GM12878 (cell line): ENCODE data around the gene FAM186B.

Experiments used
- ATF3 ChIP-seq: IDR thresholded peaks from 2 replicates; pipeline ENCODE4 v1.6.1; 2011; ENCODE audit warnings: low read depth, mild to moderate bottlenecking, low read length, moderate library complexity, borderline replicate concordance; ENCODE audit errors: extremely low read depth
- CHD2 ChIP-seq: IDR thresholded peaks from 2 replicates; pipeline ENCODE4 v1.6.1; 2011; ENCODE audit warnings: low read depth, low read length, improper control_type of control experiment, borderline replicate concordance
- CTCF ChIP-seq, 3 experiments: IDR thresholded peaks in 2 of 3; conservative IDR thresholded peaks in 1 of 3; 2 replicates each; pipeline ENCODE4 v1.5.1; 2011; ENCODE audit warnings: low read depth in 3 of 3, low read length in 3 of 3, mild to moderate bottlenecking in 3 of 3, control low read depth in 2 of 3, moderate library complexity in 2 of 3, inconsistent platforms in 1 of 3, mixed read lengths in 1 of 3; ENCODE audit not compliant: control insufficient read depth in 2 of 3, insufficient read depth in 1 of 3; ENCODE audit errors: extremely low read depth in 1 of 3
- EZH2 ChIP-seq: IDR thresholded peaks from 2 replicates; pipeline ENCODE4 v1.6.1; 2012; ENCODE audit warnings: low read depth, mild to moderate bottlenecking, control low read depth, inconsistent platforms, low read length, borderline replicate concordance; ENCODE audit not compliant: control insufficient read depth
- FOS ChIP-seq: IDR thresholded peaks from 3 replicates; pipeline ENCODE4 v1.6.1; 2011; ENCODE audit warnings: borderline replicate concordance; ENCODE audit not compliant: insufficient read length; ENCODE audit errors: extremely low read depth
- GABPA ChIP-seq: IDR thresholded peaks from 2 replicates; pipeline ENCODE4 v1.6.1; 2014; ENCODE audit warnings: antibody characterized with exemption, low read depth, mild to moderate bottlenecking, inconsistent platforms
- NFIC ChIP-seq: IDR thresholded peaks from 2 replicates; pipeline ENCODE4 v1.6.1; 2012; ENCODE audit warnings: low read depth, mild to moderate bottlenecking, inconsistent platforms, low read length, moderate library complexity
- NR2C1 ChIP-seq: fragments of 450-650 bp; IDR thresholded peaks from 2 replicates; pipeline ENCODE4 v1.6.1; 2017; ENCODE audit warnings: antibody characterized with exemption, mild to moderate bottlenecking, moderate library complexity
- POU2F2 ChIP-seq: IDR thresholded peaks from 3 replicates; pipeline ENCODE4 v1.6.1; 2011; ENCODE audit warnings: low read depth, mild to moderate bottlenecking, low read length, borderline replicate concordance
- SREBF2 ChIP-seq: IDR thresholded peaks from 2 replicates; pipeline ENCODE4 v1.6.1; 2012; ENCODE audit warnings: mild to moderate bottlenecking, low read length
- STAT1 ChIP-seq: fragments of 450-650 bp; conservative IDR thresholded peaks from 2 replicates; pipeline ENCODE4 v1.6.1; 2014; ENCODE audit warnings: antibody characterized with exemption, mild to moderate bottlenecking
- TAF1 ChIP-seq: IDR thresholded peaks from 2 replicates; pipeline ENCODE4 v1.6.1; 2011; ENCODE audit warnings: mild to moderate bottlenecking, low read depth, low read length, borderline replicate concordance
- TF ChIP-seq, protein P1 (sequence below): IDR thresholded peaks from 2 replicates; pipeline ENCODE4 v1.6.1; 2011; ENCODE audit warnings: low read depth, low read length, improper control_type of control experiment, borderline replicate concordance
- TF ChIP-seq, protein P2 (sequence below): IDR thresholded peaks from 2 replicates; pipeline ENCODE4 v1.6.1; 2012; ENCODE audit warnings: low read depth, low read length, improper control_type of control experiment

GRCh38 chr12:49648712-49649003 lies 43.2 kb upstream of the FAM186B start:
- TF ChIP-seq, protein P1, sequence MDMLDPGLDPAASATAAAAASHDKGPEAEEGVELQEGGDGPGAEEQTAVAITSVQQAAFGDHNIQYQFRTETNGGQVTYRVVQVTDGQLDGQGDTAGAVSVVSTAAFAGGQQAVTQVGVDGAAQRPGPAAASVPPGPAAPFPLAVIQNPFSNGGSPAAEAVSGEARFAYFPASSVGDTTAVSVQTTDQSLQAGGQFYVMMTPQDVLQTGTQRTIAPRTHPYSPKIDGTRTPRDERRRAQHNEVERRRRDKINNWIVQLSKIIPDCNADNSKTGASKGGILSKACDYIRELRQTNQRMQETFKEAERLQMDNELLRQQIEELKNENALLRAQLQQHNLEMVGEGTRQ, result no peak
- no peak for TF ChIP-seq GABPA
- no peak for TF ChIP-seq EZH2
- TF ChIP-seq STAT1, result no peak
- no peak for TF ChIP-seq NR2C1
- no peak for TF ChIP-seq TAF1
- TF ChIP-seq POU2F2, result no peak
- TF ChIP-seq, protein P2, sequence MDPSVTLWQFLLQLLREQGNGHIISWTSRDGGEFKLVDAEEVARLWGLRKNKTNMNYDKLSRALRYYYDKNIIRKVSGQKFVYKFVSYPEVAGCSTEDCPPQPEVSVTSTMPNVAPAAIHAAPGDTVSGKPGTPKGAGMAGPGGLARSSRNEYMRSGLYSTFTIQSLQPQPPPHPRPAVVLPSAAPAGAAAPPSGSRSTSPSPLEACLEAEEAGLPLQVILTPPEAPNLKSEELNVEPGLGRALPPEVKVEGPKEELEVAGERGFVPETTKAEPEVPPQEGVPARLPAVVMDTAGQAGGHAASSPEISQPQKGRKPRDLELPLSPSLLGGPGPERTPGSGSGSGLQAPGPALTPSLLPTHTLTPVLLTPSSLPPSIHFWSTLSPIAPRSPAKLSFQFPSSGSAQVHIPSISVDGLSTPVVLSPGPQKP, result no peak
- no peak for TF ChIP-seq CTCF (IDR thresholded peaks at IDR 0.05 in 2 of 3, conservative IDR thresholded peaks at IDR 0.05 in 1 of 3; ENCODE audit: control insufficient read depth in 2 of 3, extremely low read depth in 1 of 3, insufficient read depth in 1 of 3, low read depth in 3 of 3, low read length in 3 of 3)
- no peak for TF ChIP-seq CHD2
- no peak for TF ChIP-seq ATF3
- TF ChIP-seq FOS, result no peak
- TF ChIP-seq SREBF2, result no peak
- TF ChIP-seq NFIC, result no peak
